ENCODE data around the gene PSD4. TPM values are rescaled to one million over a fixed set of nuclear protein-coding genes. Genes with fewer than 3 reads are reported as not detected.

PSD4 gene
- total RNA-seq, 1 experiment from 2014 or later: 27.0 TPM

DNA sequence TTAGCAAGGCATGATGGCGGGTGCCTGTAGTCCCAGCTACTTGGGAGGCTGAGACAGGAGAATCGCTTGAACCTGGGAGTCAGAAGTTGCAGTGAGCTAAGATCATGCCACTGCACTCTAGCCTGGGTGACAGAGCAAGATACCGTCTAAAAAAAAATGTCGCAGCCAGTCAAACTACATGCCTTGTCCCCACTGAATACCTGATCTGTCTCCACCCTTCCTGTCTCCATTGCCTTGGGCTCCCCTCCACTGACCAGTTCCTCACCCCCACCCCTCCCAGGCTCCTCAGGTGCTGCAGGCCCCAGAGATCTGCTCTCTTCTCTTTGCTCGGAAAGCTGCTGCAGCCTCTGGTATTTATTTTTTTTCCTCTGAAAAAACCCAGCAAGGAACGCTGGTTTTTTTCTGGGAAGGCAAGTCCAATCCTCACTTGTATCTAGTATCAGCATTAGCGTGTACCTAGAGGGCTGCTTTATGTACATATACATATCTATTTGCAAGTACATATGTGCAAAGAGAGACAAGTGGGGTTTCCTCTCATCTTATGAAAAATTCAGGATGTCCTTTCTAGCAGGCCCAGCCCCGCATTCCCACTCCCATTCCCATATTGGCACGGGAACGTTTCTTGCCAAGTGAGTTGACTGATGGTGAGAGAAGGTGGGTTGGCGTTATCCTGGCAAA is 4.4 kb downstream of the PSD4 start:
- DNase-seq (ENCODE audit: low read depth): no peak
- in situ Hi-C loops (cut with HindIII; ENCODE audit: low pct_unique_long_range_greater_than_20kb, low sequenced_read_pairs): no loop called here

DNA sequence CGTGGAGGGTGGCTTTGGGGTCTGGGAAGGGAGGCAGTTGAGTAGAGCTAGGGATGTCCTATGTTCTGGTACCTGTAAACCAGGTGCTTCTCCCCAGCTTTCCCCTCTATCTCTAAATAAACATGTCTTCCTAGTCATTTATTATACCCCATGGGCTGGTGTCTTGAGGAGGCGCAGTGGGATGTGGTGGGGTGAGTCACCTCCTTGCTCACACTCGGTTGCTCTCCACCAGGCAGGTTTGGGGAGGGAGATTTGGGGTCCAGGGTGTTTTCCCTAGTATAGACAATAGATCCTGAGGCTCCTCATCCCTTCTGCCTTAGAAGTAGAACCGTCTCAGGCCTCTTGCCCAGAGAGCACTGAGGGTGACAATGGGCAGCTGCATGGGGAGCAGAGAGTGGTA is 5.1 kb downstream of the PSD4 start:
- DNase-seq (ENCODE audit: low read depth): no peak
- in situ Hi-C loops (cut with HindIII; ENCODE audit: low pct_unique_long_range_greater_than_20kb, low sequenced_read_pairs): no loop called here

DNA sequence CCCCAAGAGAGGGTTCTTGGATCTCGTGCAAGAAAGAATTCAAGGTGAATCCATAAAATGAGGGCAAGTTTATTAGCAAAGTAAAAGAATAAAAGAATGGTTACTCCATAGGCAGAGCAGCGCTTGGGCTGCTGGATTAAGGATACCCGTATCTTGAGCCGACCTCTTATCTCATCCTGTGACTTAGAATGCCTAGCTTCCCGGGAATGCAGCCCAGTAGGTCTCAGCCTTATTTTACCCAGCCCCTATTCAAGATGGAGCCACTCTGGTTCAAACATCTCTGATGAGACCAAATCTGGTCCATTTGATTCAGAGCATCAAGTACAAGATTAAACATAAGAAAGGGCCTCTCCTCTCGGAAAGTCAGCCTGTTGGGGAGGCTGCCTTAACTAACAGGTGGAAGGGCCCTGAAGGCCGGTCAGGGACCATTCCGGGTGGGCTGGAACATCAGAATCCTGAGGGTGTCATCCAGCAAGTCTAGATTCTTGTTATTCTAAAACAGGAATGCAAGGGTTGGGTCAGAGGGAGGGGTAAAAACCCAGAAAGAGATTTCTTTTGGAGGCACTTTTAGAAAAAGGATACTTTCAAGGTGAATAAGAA is 5.8 kb downstream of the PSD4 start:
- in situ Hi-C loops (cut with HindIII; ENCODE audit: low pct_unique_long_range_greater_than_20kb, low sequenced_read_pairs): no loop called here

DNA sequence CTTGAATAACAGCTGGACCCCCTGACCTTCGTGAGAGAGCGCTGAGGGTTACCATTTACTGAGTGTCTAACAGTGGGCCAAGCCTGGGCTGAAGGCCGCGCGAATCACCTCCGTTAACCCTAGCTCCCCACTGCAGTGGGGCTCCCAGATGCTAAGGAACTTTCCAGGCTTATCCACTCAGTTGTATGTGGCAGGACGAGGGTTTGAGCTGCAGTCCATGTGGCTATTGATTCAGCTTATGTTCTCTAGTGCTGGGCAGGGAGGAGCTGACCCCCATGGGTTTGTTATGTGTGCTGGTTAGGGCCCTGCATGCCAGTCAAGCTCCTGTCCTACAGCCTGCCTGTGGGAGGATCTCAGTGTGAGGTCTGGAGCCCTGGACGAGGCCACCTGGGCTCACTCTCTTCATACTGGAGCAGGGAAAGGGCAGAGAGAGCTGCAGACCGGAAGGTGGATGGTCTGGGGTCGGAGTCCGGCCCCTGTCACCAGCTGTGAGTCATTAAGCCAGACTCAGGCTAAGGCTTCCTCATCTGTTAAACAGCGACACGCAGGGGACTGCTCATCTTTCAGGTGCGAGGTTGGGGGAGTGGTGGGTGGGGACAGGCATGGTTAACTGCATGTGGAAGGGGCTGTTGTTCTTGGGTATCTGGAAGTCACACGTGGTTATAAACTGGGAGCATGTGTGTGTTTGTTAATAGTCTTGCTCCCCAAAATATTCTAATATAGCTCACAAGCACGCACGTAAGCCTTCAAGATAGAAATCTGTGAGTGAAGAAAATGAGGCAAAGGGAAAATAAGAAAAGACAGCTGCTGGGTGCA is 6.6 kb downstream of the PSD4 start:
- DNase-seq (ENCODE audit: low read depth): no peak
- in situ Hi-C loops (cut with HindIII; ENCODE audit: low pct_unique_long_range_greater_than_20kb, low sequenced_read_pairs): no loop called here

More for the DNA sequence above, 5.8 kb downstream of the PSD4 start:
- no peak for DNase-seq (ENCODE audit: low read depth)

DNA sequence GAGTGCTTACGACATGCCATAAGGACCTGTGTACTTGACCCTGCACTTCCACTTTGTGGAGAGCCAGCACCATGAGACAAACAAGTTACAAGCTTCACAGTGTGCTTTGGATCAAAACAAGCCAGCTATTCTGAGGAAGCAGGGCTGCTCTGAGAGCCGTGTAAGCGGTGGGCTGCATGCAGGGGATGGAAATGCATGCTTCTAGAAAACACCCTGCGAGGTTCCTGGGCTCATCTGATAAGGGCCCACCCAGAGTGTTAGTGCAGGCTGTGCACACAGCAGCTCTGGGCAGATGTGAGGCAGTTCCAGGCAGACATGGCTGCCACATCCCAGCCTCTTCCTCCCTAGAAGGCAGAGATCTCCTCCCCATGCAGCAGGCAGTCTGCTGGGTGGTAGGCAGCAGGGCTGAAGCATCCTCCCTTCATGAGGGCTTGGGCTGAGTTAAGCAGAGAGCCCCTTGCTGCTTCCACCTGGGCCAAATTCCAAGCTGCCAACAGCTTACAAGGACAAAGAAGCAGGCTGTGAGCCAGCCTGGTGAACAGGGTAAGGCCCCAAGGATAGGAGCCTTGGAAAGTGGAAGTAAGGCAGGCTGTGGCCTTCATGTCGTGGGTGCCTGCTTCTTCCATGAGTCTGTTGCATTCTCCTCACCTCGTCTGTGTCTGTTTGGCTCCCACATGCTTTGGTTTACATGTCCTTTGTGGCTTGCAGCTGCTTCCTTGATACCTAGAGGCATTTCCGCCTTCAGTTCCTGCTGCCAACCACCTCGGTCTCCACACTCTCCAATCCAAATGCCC is 7.7 kb downstream of the PSD4 start:
- in situ Hi-C loops (cut with HindIII; ENCODE audit: low pct_unique_long_range_greater_than_20kb, low sequenced_read_pairs): no loop called here
- no peak for DNase-seq (ENCODE audit: low read depth)

DNA sequence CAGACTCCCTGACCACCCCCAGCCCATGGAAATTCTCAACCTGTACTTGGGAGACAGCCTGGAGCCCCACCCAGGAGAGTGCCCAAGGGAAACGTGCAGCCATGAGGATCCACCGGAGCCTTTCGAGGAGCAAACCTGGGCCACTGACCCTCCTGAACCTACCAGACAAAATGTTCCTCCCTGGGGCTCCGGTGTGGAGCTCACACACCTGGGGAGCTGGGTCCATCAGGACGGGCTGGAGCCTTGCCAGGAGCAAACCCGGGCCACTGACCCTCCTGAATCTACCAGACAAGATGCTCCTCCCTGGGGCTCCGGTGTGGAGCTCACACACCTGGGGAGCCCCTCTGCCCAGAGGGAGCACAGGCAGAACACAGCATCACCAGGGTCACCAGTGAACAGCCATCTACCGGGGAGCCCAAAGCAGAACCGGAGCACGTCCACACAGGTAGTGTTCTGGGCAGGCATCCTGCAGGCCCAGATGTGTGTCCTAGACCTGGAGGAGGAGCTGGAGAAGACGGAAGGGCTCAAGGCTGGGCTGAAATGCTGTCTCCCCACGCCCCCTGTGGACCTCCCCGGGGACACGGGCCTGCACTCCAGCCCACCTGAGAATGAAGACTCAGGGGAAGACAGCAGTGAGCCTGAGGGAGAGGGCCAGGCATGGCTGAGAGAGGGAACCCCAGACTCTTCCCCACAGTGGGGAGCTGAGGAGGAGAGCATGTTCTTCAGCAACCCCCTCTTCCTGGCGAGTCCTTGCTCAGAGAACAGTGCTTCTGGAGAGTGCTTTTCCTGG is 8.9 kb downstream of the PSD4 start:
- in situ Hi-C loops (cut with HindIII; ENCODE audit: low pct_unique_long_range_greater_than_20kb, low sequenced_read_pairs): no loop called here
- no peak for DNase-seq (ENCODE audit: low read depth)

DNA sequence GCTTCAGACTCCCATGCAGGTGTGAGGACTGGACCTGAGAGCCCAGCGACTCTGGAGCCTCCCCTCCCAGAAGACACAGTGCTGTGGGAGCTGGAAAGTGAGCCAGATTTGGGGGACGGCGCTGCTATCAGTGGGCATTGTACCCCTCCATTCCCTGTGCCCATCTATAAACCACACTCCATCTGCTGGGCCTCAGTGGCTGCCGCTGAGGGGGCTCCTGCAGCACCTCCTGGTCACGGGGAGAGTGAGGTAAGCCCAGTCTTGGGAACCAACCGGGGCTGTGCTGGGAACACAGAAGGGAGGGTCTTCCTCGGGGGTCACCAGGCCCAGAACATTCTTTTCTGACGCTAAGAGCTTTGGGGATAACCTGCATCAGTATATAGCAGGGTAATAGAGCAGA is 9.5 kb downstream of the PSD4 start:
- no peak for DNase-seq (ENCODE audit: low read depth)
- in situ Hi-C loops (cut with HindIII; ENCODE audit: low pct_unique_long_range_greater_than_20kb, low sequenced_read_pairs): no loop called here

DNA sequence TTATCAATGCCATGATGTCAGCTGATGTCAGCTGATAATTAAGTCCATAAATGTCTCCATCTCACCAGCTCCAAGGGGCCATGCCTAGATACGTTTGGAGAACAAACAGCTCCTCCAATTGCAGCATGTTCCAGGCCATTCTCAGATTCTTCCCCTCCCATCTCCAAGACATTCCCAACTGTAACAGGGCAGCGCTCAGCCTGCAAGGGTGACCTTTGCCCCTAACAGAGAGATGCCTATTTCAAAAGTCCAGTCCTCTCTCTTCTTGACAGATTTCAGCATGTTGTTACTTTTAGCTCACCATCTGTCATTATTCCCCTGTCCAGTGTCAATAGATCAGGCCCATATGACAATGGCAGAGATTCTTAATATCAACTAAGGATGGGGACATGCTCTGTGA is 9.9 kb downstream of the PSD4 start:
- in situ Hi-C loops (cut with HindIII; ENCODE audit: low pct_unique_long_range_greater_than_20kb, low sequenced_read_pairs): no loop called here
- no peak for DNase-seq (ENCODE audit: low read depth)

DNA sequence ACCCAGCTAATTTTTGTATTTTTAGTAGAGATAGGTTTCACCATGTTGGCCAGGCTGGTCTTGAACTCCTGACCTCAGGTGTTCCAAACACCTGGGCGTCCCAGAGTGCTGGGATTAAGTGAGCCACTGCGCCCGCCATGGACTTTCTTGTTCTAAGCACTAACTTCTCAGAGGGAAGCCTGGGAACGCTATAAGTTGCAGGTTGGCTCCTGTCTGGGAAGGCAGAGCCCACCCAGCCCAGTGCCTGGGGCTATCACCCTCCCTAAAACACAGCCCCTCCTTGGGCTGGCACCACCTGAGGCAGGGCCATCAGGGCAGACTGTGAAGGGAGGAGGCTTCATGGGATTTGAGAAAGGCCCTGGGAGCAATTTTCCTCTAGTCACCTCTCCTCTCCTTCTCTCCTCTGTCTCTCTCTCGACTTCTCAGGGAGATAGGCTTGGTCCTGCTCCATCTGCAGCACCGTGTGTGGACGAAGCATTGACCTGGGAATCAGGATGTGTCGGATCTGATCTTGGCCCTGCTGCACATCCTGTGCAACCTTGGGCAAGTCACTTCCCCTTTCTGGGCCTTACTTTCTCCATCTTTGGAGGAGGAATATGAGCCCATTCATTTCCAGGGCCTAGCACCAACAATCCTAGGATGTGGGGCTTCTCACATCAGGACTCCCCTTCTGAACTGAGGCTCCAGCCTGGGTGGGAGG is 10.9 kb downstream of the PSD4 start:
- DNase-seq (ENCODE audit: low read depth): no peak
- in situ Hi-C loops (cut with HindIII; ENCODE audit: low pct_unique_long_range_greater_than_20kb, low sequenced_read_pairs): no loop called here

DNA sequence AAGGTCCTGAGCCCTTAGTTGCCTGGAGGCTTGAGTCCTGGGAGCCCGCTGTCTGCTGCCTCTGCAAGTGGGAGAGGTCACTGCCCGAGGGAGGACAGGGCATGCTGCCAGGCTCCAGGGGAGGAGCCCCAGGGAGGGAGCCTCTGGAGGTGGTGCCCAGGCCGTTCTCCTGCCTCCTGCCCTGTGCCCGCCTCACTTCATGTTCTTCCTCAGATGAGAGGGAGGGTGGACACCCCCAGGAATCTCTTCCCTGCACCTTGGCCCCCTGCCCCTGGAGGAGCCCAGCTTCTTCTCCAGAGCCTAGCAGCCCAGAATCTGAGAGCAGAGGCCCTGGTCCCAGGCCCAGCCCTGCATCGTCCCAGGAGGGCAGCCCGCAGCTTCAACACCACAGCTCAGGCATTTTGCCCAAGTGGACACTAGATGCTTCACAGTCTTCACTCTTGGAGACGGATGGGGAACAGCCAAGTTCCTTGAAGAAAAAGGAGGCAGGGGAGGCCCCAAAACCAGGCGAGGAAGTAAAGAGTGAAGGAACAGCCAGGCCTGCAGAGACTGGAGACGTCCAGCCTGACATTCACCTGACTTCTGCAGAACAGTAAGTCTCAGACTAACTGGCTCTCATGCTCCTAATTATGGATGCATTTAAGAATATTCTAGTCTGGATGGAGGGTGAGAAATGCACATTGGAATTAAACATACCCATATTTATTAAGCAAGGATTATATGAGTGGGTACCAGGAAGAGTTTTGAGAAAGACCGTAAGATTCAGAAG is 12.1 kb downstream of the PSD4 start:
- in situ Hi-C loops (cut with HindIII; ENCODE audit: low pct_unique_long_range_greater_than_20kb, low sequenced_read_pairs): no loop called here
- no peak for DNase-seq (ENCODE audit: low read depth)

DNA sequence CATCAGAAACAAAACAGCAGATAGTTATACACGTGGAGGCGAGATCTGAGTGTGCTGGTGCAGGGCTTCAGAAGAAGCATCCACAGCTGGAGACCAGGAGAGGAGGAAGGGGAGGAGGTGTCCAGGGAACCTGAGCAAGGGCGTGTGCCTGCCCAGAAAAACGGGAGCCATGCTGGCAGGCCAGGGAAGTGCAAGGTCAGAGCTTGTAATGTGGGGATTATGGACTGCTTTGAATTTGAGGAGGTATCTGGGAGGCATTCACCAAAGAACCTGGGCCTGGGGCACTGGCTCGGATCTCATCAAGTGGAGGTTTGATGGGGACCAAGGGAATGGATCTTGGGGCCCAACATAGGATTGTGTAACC is 12.6 kb downstream of the PSD4 start:
- no peak for DNase-seq (ENCODE audit: low read depth)
- in situ Hi-C loops (cut with HindIII; ENCODE audit: low pct_unique_long_range_greater_than_20kb, low sequenced_read_pairs): no loop called here

DNA sequence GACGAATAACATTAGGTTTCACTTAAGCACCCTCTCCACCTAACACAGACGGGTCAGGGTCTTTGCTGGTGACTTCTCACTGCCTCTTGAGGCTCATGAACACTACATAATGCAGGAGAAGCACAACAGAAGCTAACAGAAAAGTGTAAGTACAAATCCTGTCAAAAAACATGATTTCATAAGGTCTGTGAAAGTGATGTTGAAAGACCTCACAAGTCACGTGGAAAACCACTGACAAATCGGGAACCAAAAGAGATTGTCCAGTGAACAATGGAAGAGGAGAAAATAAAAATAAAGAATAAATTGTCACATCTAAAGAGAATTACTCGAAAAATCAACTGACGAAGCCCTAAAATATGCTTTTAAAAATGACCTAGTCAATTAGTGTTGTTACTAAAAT is 14.0 kb downstream of the PSD4 start:
- in situ Hi-C loops (cut with HindIII; ENCODE audit: low pct_unique_long_range_greater_than_20kb, low sequenced_read_pairs): no loop called here
- no peak for DNase-seq (ENCODE audit: low read depth)

DNA sequence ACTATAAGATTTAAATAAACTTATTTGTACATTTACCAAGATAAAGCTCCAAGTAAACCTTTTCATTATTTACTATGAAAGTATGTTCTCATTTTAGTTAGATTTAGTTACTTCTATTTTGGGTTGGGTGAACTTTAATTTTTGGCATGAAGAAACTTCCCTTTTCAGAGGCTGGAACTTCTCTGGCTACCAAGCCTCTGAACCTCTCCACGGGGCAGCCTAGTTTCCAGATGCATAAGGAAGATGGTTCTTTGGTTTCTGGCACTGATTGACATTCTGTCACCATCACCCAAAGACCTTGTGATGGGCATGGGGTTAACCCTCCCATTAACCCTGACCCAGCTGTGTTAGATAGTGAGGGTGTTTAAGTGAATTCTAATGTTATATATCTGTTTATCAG is 17.1 kb downstream of the PSD4 start:
- DNase-seq (ENCODE audit: low read depth): no peak
- in situ Hi-C loops (cut with HindIII; ENCODE audit: low pct_unique_long_range_greater_than_20kb, low sequenced_read_pairs): no loop called here

DNA sequence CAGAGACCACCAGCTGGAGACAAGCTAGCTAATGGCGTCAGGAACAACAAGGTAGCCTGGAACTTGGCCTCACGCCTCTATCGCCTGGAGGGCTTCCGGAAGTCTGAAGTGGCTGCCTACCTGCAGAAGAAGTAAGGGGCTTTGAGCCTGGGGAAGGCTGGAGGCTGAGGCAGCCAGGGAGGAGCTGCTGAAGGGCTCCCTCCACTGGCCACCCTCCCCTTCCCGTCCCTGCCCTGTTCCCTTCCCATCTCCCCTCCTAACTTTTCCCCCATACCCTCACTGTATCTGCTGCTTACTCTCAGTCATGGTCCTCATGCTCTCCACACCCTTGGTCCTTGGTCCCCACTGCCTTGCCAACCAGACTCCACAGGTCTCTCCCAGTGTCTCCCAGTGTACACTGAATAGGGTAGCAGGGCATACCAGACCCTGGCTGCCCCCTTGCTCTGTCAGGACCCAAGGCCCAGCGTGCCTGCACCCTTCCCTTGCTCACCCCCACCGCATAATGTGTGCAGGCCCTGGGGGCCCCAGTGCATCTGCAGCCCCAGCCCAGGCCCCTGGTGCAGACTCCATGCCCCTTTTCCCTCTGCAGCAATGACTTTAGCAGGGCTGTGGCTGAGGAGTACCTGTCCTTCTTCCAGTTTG is 18.8 kb downstream of the PSD4 start:
- in situ Hi-C loops (cut with HindIII; ENCODE audit: low pct_unique_long_range_greater_than_20kb, low sequenced_read_pairs): no loop called here
- DNase-seq (ENCODE audit: low read depth): no peak

DNA sequence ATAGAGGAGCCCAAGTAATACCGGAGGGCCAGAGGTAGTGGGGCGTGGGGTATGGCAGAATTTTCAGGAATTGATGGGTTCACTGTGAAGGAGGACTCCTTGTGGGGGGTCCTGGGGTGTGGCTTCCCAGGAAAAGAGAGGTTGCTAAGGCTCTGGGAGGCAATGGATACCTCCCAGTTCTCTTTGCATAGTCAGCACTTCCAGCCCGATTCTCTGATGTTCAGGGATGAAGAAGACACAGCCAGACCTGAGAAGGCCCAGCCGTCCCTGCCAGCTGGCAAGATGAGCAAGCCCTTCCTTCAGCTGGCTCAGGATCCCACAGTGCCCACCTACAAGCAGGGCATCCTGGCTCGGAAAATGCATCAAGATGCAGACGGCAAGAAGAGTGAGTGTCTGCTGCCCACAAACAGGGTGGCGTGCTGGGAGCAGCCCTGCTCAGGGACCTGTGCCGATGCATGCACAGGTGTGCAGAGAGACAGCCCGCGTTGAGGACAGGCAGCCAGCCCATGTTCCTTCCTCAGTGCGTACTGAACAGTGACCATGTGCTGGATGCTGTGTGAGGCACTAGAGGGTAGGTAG is 22.2 kb downstream of the PSD4 start:
- DNase-seq (ENCODE audit: low read depth): no peak
- in situ Hi-C loops (cut with HindIII; ENCODE audit: low pct_unique_long_range_greater_than_20kb, low sequenced_read_pairs): no loop called here

DNA sequence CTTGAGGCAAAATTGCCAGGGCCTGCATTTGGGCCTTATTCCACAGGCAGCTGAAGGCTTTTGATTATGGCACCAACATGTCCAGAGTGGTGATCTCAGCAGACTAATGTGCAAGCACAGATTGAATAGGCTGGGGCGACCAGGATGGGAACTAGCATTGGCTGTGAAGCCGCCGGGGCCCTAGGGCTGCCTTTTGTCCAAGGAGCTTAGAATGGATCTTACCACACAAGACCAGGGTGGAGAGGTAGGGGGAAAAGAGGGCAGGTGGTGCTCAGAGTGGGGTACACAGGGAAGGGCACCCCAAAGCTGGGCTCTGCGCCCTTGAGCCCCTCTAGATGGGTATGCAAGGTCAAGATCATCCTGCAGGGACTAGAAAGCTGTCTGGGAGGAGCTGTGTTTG is 23.1 kb downstream of the PSD4 start:
- in situ Hi-C loops (cut with HindIII; ENCODE audit: low pct_unique_long_range_greater_than_20kb, low sequenced_read_pairs): no loop called here
- no peak for DNase-seq (ENCODE audit: low read depth)
